Prostate gland (tissue), 2 donors: ENCODE data around the gene MAP3K20. TPM values are rescaled to one million over a fixed set of nuclear protein-coding genes. Genes with fewer than 3 reads are reported as not detected.

Source experiments
- DNase-seq: peaks from one replicate; pipeline ENCODE4 v3.0.0-alpha.2; 2019; ENCODE audit warnings: low spot score
- H3K27ac ChIP-seq, 2 donors: fragments of 200-600 bp; sonication (generic); 2 replicates each; pipeline ENCODE4 v1.5.1; 2017 to 2019
- H3K27me3 ChIP-seq: fragments of 200-600 bp; sonication (generic); replicated peaks from 2 replicates; pipeline ENCODE4 v1.5.1; 2019; ENCODE audit not compliant: insufficient read depth
- H3K36me3 ChIP-seq, 2 donors: fragments of 200-600 bp; sonication (generic); 1 replicate in 1 of 2; 2 replicates in 1 of 2; pipeline versions ENCODE4 v1.5.1 to v1.8.1; 2017 to 2019
- H3K4me1 ChIP-seq: fragments of 200-600 bp; sonication (generic); replicated peaks from 2 replicates; pipeline ENCODE4 v1.5.1; 2019
- H3K4me3 ChIP-seq, 2 donors: fragments of 200-600 bp; sonication (generic); 2 replicates each; pipeline ENCODE4 v1.5.1; 2017 to 2019
- H3K9me3 ChIP-seq: fragments of 200-600 bp; sonication (generic); 2 replicates; pipeline ENCODE4 v1.5.1; 2017
- POLR2A ChIP-seq: fragments of 450-650 bp; IDR thresholded peaks from one replicate; pipeline ENCODE4 v1.6.1; 2016; ENCODE audit warnings: antibody characterized with exemption, mild to moderate bottlenecking
- POLR2AphosphoS5 ChIP-seq: sonication (generic); formaldehyde crosslinking; IDR thresholded peaks from one replicate; pipeline ENCODE4 v1.6.1; 2017; ENCODE audit warnings: antibody characterized with exemption
- WGBS: methylation state at CpG from one replicate; pipeline ENCODE4 v1.1.5; 2018; 5-methylcytosine and 5-hydroxymethylcytosine counted together
- intact Hi-C: fragments of 100-400 bp; cut with DNase I; formaldehyde crosslinking; loops from one replicate; pipeline ENCODE4 v1.14.2; 2022
- total RNA-seq, 2 donors: library from RNA; depleted of rRNA; stranded (reverse); fragments of >200 nt; gene quantifications; one replicate each; pipeline ENCODE4 v1.1.0, GENCODE V29; 2016
- TF ChIP-seq, protein P1 (sequence below), 4 experiments: fragments of 200-600 bp in 2 of 4; fragments of 450-650 bp in 2 of 4; sonication (generic) in 2 of 4; IDR thresholded peaks; 1 replicate in 3 of 4; 2 replicates in 1 of 4; pipeline ENCODE4 v1.5.1; 2016 to 2019; ENCODE audit warnings: antibody characterized with exemption in 4 of 4, mild to moderate bottlenecking in 2 of 4, moderate library complexity in 2 of 4

MAP3K20 gene
- total RNA-seq, 2 donors from 2014 or later: 28.9 to 48.8 TPM

GRCh38 chr2:173043897-173044519, 31.6 kb upstream of the MAP3K20 start:
- TF ChIP-seq, protein P1, sequence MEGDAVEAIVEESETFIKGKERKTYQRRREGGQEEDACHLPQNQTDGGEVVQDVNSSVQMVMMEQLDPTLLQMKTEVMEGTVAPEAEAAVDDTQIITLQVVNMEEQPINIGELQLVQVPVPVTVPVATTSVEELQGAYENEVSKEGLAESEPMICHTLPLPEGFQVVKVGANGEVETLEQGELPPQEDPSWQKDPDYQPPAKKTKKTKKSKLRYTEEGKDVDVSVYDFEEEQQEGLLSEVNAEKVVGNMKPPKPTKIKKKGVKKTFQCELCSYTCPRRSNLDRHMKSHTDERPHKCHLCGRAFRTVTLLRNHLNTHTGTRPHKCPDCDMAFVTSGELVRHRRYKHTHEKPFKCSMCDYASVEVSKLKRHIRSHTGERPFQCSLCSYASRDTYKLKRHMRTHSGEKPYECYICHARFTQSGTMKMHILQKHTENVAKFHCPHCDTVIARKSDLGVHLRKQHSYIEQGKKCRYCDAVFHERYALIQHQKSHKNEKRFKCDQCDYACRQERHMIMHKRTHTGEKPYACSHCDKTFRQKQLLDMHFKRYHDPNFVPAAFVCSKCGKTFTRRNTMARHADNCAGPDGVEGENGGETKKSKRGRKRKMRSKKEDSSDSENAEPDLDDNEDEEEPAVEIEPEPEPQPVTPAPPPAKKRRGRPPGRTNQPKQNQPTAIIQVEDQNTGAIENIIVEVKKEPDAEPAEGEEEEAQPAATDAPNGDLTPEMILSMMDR (IDR thresholded peaks at IDR 0.05): no peak
- TF ChIP-seq POLR2A (no peak), POLR2AphosphoS5 (no peak)
- Histone ChIP-seq H3K9me3 (no peaks in the 10 kb centered on the region), H3K4me3 (no peak overlapping the region), H3K27me3 (no peaks in the 10 kb centered on the region), H3K27ac (no peak overlapping the region), H3K4me1 (no peaks in the 10 kb centered on the region), H3K36me3 (no peaks in the 10 kb centered on the region)
- intact Hi-C loops: loop anchor here (5.0 kb wide), 1 partner anchor 33 kb away; the partner anchor contains the start of gene MAP3K20
- 83% methylated on average over 13 of the region's 13 CpGs for WGBS
- no peak for DNase-seq

- WGBS: 70% methylated on average over 10 of the region's 10 CpGs
- Histone ChIP-seq H3K27me3 (no peaks in the 10 kb centered on the region), H3K4me1 (no peaks in the 10 kb centered on the region), H3K4me3 (no peak overlapping the region), H3K36me3 (no peaks in the 10 kb centered on the region), H3K9me3 (no peaks in the 10 kb centered on the region), H3K27ac (no peak overlapping the region)
- no peak for DNase-seq
- intact Hi-C loops: loop anchor here (5.0 kb wide), 1 partner anchor 33 kb away; the partner anchor contains the start of gene MAP3K20
- TF ChIP-seq POLR2A: no peak
- TF ChIP-seq, protein P1 (IDR thresholded peaks at IDR 0.05): no peak
- TF ChIP-seq POLR2AphosphoS5: no peak
Measured at GRCh38 chr2:173044686-173045085, 31.0 kb upstream of the MAP3K20 start.

- intact Hi-C loops: no loop called here
- Histone ChIP-seq H3K4me3 (no peak overlapping the region), H3K36me3 (no peaks in the 10 kb centered on the region), H3K4me1 (no peaks in the 10 kb centered on the region), H3K27ac (no peak overlapping the region), H3K9me3 (no peaks in the 10 kb centered on the region), H3K27me3 (no peaks in the 10 kb centered on the region)
- WGBS: 68% methylated on average over 2 of the region's 2 CpGs
- TF ChIP-seq POLR2AphosphoS5 (no peak), POLR2A (no peak)
- TF ChIP-seq, protein P1 (IDR thresholded peaks at IDR 0.05): no peak
- no peak for DNase-seq
Measured at GRCh38 chr2:173045181-173045580, 30.5 kb upstream of the MAP3K20 start.

DNA sequence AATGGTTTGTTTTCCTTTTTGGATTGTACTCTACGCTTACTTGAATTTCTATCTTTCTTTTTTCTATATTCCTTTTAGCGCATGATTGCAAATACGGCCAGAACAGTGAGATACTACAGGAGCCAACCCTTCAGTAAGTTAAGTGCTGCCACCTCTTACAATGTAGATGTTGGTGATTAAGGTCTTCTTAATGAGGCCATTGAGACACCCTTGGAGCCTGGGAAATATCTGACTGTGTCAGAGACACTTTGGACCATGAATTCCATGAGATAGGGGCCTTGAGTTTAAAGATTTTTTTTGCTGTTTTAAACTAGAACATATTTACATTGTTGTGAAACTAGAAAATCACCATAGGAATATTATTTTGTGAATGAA, 27.1 kb upstream of the MAP3K20 start:
- intact Hi-C loops: no loop called here
- TF ChIP-seq POLR2A (no peak), POLR2AphosphoS5 (no peak)
- TF ChIP-seq, protein P1 (IDR thresholded peaks at IDR 0.05): no peak

More for the DNA sequence above, 27.1 kb upstream of the MAP3K20 start:
- H3K4me1 ChIP-seq: no peaks in the 10 kb centered on the region
- no peaks in the 10 kb centered on the region for H3K9me3 ChIP-seq
- H3K36me3 ChIP-seq: no peaks in the 10 kb centered on the region
- no peak overlapping the region for H3K27ac ChIP-seq
- DNase-seq: no peak
- 96% methylated on average over 3 of the region's 3 CpGs for WGBS
- no peaks in the 10 kb centered on the region for H3K27me3 ChIP-seq
- no peak overlapping the region for H3K4me3 ChIP-seq
